ENCODE data around the gene PTPRD. TPM values are rescaled to one million over a fixed set of nuclear protein-coding genes. Genes with fewer than 3 reads are reported as not detected.

Gene PTPRD
- total and polyA plus RNA-seq, 2 experiments from 2014 or later: 11.5 to 58.0 TPM

DNA sequence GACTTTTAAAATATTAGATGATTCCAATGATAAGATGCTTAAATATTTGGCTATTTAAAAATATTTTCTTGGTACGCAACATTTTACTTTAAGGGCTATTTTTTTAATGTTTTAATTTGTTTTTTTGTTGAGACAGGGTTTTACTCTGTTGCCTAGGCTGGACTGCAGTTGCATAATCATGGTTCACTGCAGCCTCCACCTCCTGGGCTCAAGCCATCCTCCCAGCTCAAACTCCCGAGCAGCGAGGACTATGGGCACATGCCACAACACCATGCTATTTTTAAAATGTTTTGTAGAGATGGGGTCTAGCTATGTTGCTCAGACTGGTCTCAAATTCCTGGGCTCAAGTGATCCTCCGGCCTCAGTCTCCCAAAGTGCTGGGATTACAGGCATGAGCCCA, 1963.0 kb downstream of the PTPRD start:
- peaks cover 10% of the 10 kb centered on the region; the same call in 1 of the 2 replicates for H3K4me1 ChIP-seq (ENCODE audit: insufficient read depth)
- no peak for TF ChIP-seq ZNF114 (CRISPR knock-in tag; IDR thresholded peaks at IDR 0.05)
- no peak for TF ChIP-seq ZNF331 (CRISPR knock-in tag; IDR thresholded peaks at IDR 0.05; ENCODE audit: low read depth)
- no peak for TF ChIP-seq NANOG (IDR thresholded peaks at IDR 0.05; ENCODE audit: borderline replicate concordance)
- TF ChIP-seq STAT1 (IDR thresholded peaks at IDR 0.05; ENCODE audit: unreplicated experiment): no peak
- TF ChIP-seq, protein P1, sequence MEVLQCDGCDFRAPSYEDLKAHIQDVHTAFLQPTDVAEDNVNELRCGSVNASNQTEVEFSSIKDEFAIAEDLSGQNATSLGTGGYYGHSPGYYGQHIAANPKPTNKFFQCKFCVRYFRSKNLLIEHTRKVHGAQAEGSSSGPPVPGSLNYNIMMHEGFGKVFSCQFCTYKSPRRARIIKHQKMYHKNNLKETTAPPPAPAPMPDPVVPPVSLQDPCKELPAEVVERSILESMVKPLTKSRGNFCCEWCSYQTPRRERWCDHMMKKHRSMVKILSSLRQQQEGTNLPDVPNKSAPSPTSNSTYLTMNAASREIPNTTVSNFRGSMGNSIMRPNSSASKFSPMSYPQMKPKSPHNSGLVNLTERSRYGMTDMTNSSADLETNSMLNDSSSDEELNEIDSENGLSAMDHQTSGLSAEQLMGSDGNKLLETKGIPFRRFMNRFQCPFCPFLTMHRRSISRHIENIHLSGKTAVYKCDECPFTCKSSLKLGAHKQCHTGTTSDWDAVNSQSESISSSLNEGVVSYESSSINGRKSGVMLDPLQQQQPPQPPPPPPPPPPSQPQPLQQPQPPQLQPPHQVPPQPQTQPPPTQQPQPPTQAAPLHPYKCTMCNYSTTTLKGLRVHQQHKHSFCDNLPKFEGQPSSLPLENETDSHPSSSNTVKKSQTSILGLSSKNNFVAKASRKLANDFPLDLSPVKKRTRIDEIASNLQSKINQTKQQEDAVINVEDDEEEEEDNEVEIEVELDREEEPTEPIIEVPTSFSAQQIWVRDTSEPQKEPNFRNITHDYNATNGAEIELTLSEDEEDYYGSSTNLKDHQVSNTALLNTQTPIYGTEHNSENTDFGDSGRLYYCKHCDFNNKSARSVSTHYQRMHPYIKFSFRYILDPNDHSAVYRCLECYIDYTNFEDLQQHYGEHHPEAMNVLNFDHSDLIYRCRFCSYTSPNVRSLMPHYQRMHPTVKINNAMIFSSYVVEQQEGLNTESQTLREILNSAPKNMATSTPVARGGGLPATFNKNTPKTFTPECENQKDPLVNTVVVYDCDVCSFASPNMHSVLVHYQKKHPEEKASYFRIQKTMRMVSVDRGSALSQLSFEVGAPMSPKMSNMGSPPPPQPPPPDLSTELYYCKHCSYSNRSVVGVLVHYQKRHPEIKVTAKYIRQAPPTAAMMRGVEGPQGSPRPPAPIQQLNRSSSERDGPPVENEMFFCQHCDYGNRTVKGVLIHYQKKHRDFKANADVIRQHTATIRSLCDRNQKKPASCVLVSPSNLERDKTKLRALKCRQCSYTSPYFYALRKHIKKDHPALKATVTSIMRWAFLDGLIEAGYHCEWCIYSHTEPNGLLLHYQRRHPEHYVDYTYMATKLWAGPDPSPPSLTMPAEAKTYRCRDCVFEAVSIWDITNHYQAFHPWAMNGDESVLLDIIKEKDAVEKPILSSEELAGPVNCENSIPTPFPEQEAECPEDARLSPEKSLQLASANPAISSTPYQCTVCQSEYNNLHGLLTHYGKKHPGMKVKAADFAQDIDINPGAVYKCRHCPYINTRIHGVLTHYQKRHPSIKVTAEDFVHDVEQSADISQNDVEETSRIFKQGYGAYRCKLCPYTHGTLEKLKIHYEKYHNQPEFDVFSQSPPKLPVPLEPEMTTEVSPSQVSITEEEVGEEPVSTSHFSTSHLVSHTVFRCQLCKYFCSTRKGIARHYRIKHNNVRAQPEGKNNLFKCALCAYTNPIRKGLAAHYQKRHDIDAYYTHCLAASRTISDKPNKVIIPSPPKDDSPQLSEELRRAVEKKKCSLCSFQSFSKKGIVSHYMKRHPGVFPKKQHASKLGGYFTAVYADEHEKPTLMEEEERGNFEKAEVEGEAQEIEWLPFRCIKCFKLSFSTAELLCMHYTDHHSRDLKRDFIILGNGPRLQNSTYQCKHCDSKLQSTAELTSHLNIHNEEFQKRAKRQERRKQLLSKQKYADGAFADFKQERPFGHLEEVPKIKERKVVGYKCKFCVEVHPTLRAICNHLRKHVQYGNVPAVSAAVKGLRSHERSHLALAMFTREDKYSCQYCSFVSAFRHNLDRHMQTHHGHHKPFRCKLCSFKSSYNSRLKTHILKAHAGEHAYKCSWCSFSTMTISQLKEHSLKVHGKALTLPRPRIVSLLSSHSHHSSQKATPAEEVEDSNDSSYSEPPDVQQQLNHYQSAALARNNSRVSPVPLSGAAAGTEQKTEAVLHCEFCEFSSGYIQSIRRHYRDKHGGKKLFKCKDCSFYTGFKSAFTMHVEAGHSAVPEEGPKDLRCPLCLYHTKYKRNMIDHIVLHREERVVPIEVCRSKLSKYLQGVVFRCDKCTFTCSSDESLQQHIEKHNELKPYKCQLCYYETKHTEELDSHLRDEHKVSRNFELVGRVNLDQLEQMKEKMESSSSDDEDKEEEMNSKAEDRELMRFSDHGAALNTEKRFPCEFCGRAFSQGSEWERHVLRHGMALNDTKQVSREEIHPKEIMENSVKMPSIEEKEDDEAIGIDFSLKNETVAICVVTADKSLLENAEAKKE (CRISPR knock-in tag; IDR thresholded peaks at IDR 0.05): no peak
- no peak for TF ChIP-seq CREB1 (CRISPR knock-in tag; IDR thresholded peaks at IDR 0.05; ENCODE audit: low read depth)
- TF ChIP-seq EZH2phosphoT487 (IDR thresholded peaks at IDR 0.05; ENCODE audit: unreplicated experiment): no peak
- TF ChIP-seq, protein P2, sequence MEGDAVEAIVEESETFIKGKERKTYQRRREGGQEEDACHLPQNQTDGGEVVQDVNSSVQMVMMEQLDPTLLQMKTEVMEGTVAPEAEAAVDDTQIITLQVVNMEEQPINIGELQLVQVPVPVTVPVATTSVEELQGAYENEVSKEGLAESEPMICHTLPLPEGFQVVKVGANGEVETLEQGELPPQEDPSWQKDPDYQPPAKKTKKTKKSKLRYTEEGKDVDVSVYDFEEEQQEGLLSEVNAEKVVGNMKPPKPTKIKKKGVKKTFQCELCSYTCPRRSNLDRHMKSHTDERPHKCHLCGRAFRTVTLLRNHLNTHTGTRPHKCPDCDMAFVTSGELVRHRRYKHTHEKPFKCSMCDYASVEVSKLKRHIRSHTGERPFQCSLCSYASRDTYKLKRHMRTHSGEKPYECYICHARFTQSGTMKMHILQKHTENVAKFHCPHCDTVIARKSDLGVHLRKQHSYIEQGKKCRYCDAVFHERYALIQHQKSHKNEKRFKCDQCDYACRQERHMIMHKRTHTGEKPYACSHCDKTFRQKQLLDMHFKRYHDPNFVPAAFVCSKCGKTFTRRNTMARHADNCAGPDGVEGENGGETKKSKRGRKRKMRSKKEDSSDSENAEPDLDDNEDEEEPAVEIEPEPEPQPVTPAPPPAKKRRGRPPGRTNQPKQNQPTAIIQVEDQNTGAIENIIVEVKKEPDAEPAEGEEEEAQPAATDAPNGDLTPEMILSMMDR (conservative IDR thresholded peaks at IDR 0.05; ENCODE audit: low read depth in 2 of 2): no peak
- TF ChIP-seq REST (IDR thresholded peaks at IDR 0.05; ENCODE audit: unreplicated experiment): no peak
- TF ChIP-seq POLR2AphosphoS5 (IDR thresholded peaks at IDR 0.05; ENCODE audit: low read depth): no peak
- TF ChIP-seq JUNB (IDR thresholded peaks at IDR 0.05; ENCODE audit: unreplicated experiment): no peak
- no peak for TF ChIP-seq EZH2 (IDR thresholded peaks at IDR 0.05; ENCODE audit: low read depth, unreplicated experiment)
- TF ChIP-seq ETS1 (IDR thresholded peaks at IDR 0.05): no peak
- H2AFZ ChIP-seq: no peak overlapping the region
- ATAC-seq (no peak), DNase-seq (ENCODE audit: low spot score) (no peak)
- Mint-ChIP-seq H3K9me3 (no peaks in the 10 kb centered on the region), H3K4me1 (peaks cover 28% of the 10 kb centered on the region), H3K27me3 (ENCODE audit: insufficient read depth, low read depth, poor library complexity) (no peaks in the 10 kb centered on the region), H3K4me3 (no peak overlapping the region), H3K27ac (no peak overlapping the region), H3K36me3 (ENCODE audit: low read depth) (no peaks in the 10 kb centered on the region)
- no peak overlapping the region for H3K27ac ChIP-seq (ENCODE audit: low read depth)
- H3K79me2 ChIP-seq (replicated peaks; ENCODE audit: insufficient read depth): no peaks in the 10 kb centered on the region; the same call in none of the 2 replicates
- no peaks in the 10 kb centered on the region for H4K20me1 ChIP-seq (replicated peaks; ENCODE audit: insufficient read depth)
- H3K27me3 ChIP-seq (ENCODE audit: insufficient read depth): no peaks in the 10 kb centered on the region
- H3K4me2 ChIP-seq: no peak overlapping the region
- no peaks in the 10 kb centered on the region for H3F3A ChIP-seq (replicated peaks; ENCODE audit: low read depth)
- H3K4me3 ChIP-seq: no peak overlapping the region
- no peaks in the 10 kb centered on the region for H3K9me2 ChIP-seq (ENCODE audit: insufficient read depth)
- H3K36me3 ChIP-seq (ENCODE audit: insufficient read depth): no peaks in the 10 kb centered on the region
